ENCODE results near the gene ZNF587. TPM values are rescaled to one million over a fixed set of nuclear protein-coding genes. Genes with fewer than 3 reads are reported as not detected.
"Not testable (repeated sequence)": the region's sequence is repeated elsewhere in the genome, so short reads cannot be mapped to it uniquely, and the experiment has no call there.

ZNF587 gene
- total RNA-seq, 1 experiment from 2014 or later: 57.3 TPM

DNA sequence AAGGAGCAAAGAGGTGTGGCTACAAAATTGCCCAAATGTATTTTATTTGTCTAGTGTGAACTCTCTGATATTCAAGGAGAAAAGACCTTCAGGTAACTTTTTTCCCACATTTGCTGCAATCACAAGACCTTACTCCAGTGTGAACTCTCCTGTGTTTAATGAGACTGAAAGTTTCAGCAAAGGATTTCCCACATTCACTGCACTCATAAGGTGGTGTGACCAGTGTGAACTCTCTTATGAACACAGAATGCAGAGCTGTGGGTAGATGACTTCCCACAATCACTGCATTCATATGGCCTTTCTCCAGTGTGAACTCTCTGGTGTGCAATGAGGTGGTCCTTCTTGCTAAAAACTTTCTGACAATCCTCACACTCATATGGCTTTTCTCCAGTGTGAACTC lies 22.8 kb downstream of the ZNF587 start:
- POLR2A ChIA-PET: no interaction called here
- Histone ChIP-seq H3K9me3 (ENCODE audit: control insufficient read depth, insufficient read depth, low read depth, low read length) (peaks cover 44% of the 10 kb centered on the region), H3K4me3 (ENCODE audit: low read depth in 2 of 2, low read length in 2 of 2) (no peak overlapping the region), H3K27me3 (ENCODE audit: control insufficient read depth, insufficient read depth, low read length) (no peaks in the 10 kb centered on the region), H3K27ac (ENCODE audit: low read length) (no peak overlapping the region), H3K36me3 (ENCODE audit: control insufficient read depth, insufficient read depth, low read length) (no peaks in the 10 kb centered on the region), H3K4me1 (ENCODE audit: control insufficient read depth, insufficient read depth, low read length) (no peaks in the 10 kb centered on the region)
- no peak for TF ChIP-seq SIN3A (IDR thresholded peaks at IDR 0.05; ENCODE audit: borderline replicate concordance, insufficient read depth, low read depth, low read length)
- TF ChIP-seq TCF7L2 (IDR thresholded peaks at IDR 0.05; ENCODE audit: low read depth, low read length): no peak
- no peak for TF ChIP-seq CTCF (IDR thresholded peaks at IDR 0.05)
- TF ChIP-seq REST (IDR thresholded peaks at IDR 0.05; ENCODE audit: insufficient read depth in 1 of 2, low read depth in 2 of 2, low read length in 1 of 2): no peak
- no peak; the same call in 1 of the 2 replicates for TF ChIP-seq POLR2AphosphoS5 (IDR thresholded peaks at IDR 0.05; ENCODE audit: low read depth, low read length)
- in situ Hi-C loops (cut with HindIII; ENCODE audit: low pct_unique_long_range_greater_than_20kb, low sequenced_read_pairs): no loop called here
- CTCF ChIA-PET: no interaction called here
- DNase-seq (ENCODE audit: low read depth, low spot score): no peak
- intact Hi-C loops (cut with micrococcal nuclease; ENCODE audit: unreplicated experiment): no loop called here
- no peak for ATAC-seq
- BruUV-seq (replicated peaks): no TSS peak

DNA sequence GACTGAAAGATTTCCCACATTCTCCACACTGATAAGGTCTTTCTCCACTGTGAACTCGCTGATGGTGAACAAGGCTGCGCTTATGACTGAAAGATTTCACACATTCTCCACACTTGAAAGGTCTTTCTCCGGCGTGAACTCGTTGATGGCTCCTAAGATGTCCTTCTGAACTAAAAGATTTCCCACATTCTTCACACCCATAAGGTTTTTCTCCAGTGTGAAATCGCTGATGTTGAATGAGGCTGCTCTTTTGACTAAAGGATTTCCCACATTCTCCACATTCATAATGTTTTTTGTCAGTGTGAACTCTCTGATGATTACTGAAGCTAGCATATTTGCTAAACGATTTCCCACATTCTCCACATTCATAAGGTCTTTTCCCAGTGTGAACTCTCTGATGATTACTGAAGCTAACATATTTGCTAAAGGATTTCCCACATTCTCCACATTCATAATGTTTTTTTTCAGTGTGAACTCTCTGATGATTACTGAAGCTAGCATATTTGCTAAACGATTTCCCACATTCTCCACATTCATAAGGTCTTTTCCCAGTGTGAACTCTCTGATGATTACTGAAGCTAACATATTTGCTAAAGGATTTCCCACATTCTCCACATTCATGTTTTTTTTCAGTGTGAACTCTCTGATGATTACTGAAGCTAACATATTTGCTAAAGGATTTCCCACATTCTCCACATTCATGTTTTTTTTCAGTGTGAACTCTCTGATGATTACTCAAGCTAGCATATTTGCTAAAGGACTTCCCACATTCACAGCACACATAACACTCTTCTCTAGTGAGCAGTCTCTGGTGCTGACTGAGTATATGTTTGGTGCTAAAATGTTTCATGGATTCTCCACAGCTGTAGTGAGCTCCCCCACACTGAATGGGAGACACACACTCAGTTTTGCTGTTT lies 24.5 kb downstream of the ZNF587 start:
- ATAC-seq; H3K4me1 ChIP-seq (ENCODE audit: control insufficient read depth, insufficient read depth, low read length); H3K4me3 ChIP-seq (ENCODE audit: low read depth in 2 of 2, low read length in 2 of 2); H3K27ac ChIP-seq (ENCODE audit: low read length); in situ Hi-C loops (cut with HindIII; ENCODE audit: low pct_unique_long_range_greater_than_20kb, low sequenced_read_pairs); H3K36me3 ChIP-seq (ENCODE audit: control insufficient read depth, insufficient read depth, low read length); intact Hi-C loops (cut with micrococcal nuclease; ENCODE audit: unreplicated experiment); BruUV-seq (replicated peaks); DNase-seq (ENCODE audit: low read depth, low spot score); POLR2A ChIA-PET; CTCF ChIA-PET; H3K27me3 ChIP-seq (ENCODE audit: control insufficient read depth, insufficient read depth, low read length): not testable (repeated sequence)
- peaks cover 38% of the 10 kb centered on the region for H3K9me3 ChIP-seq (ENCODE audit: control insufficient read depth, insufficient read depth, low read depth, low read length)

GRCh38 chr19:57886046-57886445 lies 36.4 kb downstream of the ZNF587 start:
- TF ChIP-seq TCF7L2 (IDR thresholded peaks at IDR 0.05; ENCODE audit: low read depth, low read length) (no peak), POLR2AphosphoS5 (IDR thresholded peaks at IDR 0.05; ENCODE audit: low read depth, low read length) (no peak), SIN3A (IDR thresholded peaks at IDR 0.05; ENCODE audit: borderline replicate concordance, insufficient read depth, low read depth, low read length) (no peak), CTCF (IDR thresholded peaks at IDR 0.05) (no peak), REST (IDR thresholded peaks at IDR 0.05; ENCODE audit: insufficient read depth in 1 of 2, low read depth in 2 of 2, low read length in 1 of 2) (no peak)
- BruUV-seq (replicated peaks): no TSS peak
- no peaks in the 10 kb centered on the region for H3K36me3 ChIP-seq (ENCODE audit: control insufficient read depth, insufficient read depth, low read length)
- ATAC-seq (no peak), DNase-seq (ENCODE audit: low read depth, low spot score) (no peak)
- no peaks in the 10 kb centered on the region; the same call in 1 of the 2 replicates for H3K9me3 ChIP-seq (ENCODE audit: control insufficient read depth, insufficient read depth, low read depth, low read length)
- intact Hi-C loops (cut with micrococcal nuclease; ENCODE audit: unreplicated experiment) (no loop called here), in situ Hi-C loops (cut with HindIII; ENCODE audit: low pct_unique_long_range_greater_than_20kb, low sequenced_read_pairs) (no loop called here)
- no peak overlapping the region for H3K4me3 ChIP-seq (ENCODE audit: low read depth in 2 of 2, low read length in 2 of 2)
- no peaks in the 10 kb centered on the region for H3K27me3 ChIP-seq (ENCODE audit: control insufficient read depth, insufficient read depth, low read length)
- H3K4me1 ChIP-seq (ENCODE audit: control insufficient read depth, insufficient read depth, low read length): no peaks in the 10 kb centered on the region
- CTCF ChIA-PET: no interaction called here
- no peak overlapping the region for H3K27ac ChIP-seq (ENCODE audit: low read length)
- POLR2A ChIA-PET: no interaction called here
